Right lobe of liver (tissue), 6 donors: ENCODE results near the gene EDRF1. TPM values are rescaled to one million over a fixed set of nuclear protein-coding genes. Genes with fewer than 3 reads are reported as not detected.

Experiments used
- ATAC-seq, 4 donors: fragments of 200-7000 bp; cut with Tn5 transposase; one replicate each; pipeline ENCODE4 v1.9.1; 2020; ENCODE audit warnings: mild to moderate bottlenecking in 4 of 4, moderate library complexity in 4 of 4
- DNase-seq, 3 donors: peaks; one replicate each; pipeline ENCODE4 v3.0.0-alpha.2; 2020
- H3K27ac ChIP-seq, 3 donors: fragments of 200-600 bp; one replicate each; pipeline ENCODE4 v1.8.0; 2022
- H3K27me3 ChIP-seq, 2 donors: fragments of 200-600 bp; one replicate each; pipeline ENCODE4 v1.8.0; 2022
- H3K36me3 ChIP-seq, 4 donors: fragments of 200-600 bp; sonication (generic) in 1 of 4; one replicate each; pipeline versions ENCODE4 v1.5.1 to v1.8.0; 2017 to 2022; ENCODE audit warnings: control low read depth in 1 of 4
- H3K4me1 ChIP-seq, 4 donors: fragments of 200-600 bp; sonication (generic) in 1 of 4; one replicate each; pipeline versions ENCODE4 v1.5.1 to v1.8.0; 2017 to 2022; ENCODE audit warnings: control low read depth in 1 of 4
- H3K4me3 ChIP-seq, 3 donors: fragments of 200-600 bp; one replicate each; pipeline ENCODE4 v1.8.0; 2022
- H3K9me3 ChIP-seq, 4 donors: fragments of 200-600 bp; sonication (generic) in 1 of 4; one replicate each; pipeline versions ENCODE4 v1.5.1 to v1.8.0; 2017 to 2022; ENCODE audit warnings: control low read depth in 1 of 4
- POLR2A ChIP-seq: fragments of 450-650 bp; IDR thresholded peaks from one replicate; pipeline ENCODE4 v1.6.1; 2017; ENCODE audit warnings: antibody characterized with exemption, mild to moderate bottlenecking
- WGBS: methylation state at CpG from one replicate; pipeline ENCODE4 v1.1.6; 2018; ENCODE audit warnings: low coverage, low lambda C conversion rate; ENCODE audit not compliant: insufficient coverage; ENCODE audit errors: missing lambda C conversion rate; 5-methylcytosine and 5-hydroxymethylcytosine counted together
- intact Hi-C, 2 donors: fragments of 100-400 bp; cut with DNase I; formaldehyde crosslinking; loops; one replicate each; pipeline versions ENCODE4 v1.11.2 to v1.14.1; 2022
- total RNA-seq, 6 experiments: library from RNA; depleted of rRNA in 2 of 6; stranded (reverse); fragments of >200 nt in 2 of 6; fragmentation: NEBNext Ultra II Directional in 3 of 6; extraction: Animal tissue kit (Norgen Biotek cat#: 25700) in 3 of 6; gene quantifications; one replicate each; pipeline versions ENCODE4 v1.1.0 to v1.2.4, GENCODE V29; 2016 to 2023
- TF ChIP-seq, protein P1 (sequence below), 4 donors: fragments of 200-600 bp in 3 of 4; fragments of 450-650 bp in 1 of 4; IDR thresholded peaks; one replicate each; pipeline versions ENCODE4 v1.5.1 to v1.8.0; 2016 to 2022; ENCODE audit warnings: antibody characterized with exemption in 4 of 4, mild to moderate bottlenecking in 2 of 4
- donor health status: DM: no; HTN: yes; CAD: no.
- donor health status: DM: no; HTN: no; CAD: no.
- donor health status: DM: no; HTN: no; CAD: no.
- donor health status: DM: no; HTN: yes; CAD: no.
- donor health status: DM: no; HTN: yes; CAD: no.

Gene EDRF1
- total RNA-seq, 6 experiments from 2014 or later, result 6.5 to 8.5 (median 8.1) TPM

DNA sequence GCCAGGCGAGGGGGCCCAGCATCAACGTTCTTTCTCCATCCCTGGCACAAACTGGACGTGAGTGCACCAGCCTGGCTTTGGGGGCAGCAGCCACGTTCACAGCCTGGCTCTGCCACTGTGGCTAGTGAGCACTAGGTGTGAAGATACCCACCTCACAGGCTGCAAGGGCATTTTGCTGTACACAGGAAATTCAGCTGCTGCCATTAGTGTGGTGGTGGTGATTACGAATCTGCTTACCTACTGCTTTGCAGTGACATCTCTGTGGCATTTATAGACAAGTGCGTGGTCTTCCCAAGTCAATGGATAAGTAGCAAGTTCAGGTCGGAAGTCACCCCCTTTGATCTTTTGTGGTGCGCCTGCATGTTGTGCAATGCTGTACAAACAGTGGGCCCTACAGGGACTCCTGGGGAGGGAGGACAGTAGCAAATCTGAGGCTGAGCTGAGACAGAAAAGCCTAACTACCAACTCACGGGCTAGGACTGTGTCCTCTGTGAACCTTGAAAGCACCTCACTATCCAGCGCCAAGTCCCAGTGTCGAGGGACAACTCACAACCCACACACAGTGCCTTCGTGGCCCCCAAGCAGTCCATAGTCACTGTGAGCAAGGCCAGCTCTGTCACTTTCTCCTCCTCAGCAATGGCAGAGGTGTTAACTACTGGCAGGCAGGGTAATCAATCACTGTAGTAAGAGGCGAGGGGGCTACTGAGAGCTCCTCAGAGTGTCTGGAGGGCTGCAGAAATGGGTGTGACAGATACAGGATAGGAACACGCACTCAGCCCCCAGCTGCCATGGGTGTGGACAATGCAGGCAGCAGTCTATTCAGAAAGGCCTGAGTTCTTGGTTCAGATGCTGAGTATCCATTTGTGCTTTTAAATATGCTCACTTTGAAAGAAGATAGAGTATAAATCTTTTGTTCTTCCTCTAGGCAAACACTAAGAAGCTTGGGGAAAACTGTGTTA is 73.1 kb downstream of the EDRF1 start:
- Histone ChIP-seq H3K27ac (no peak overlapping the region), H3K36me3 (peaks cover 0 to 23% (median 0%) of the 10 kb centered on the region in 4 donors), H3K4me3 (no peak overlapping the region), H3K27me3 (no peaks in the 10 kb centered on the region), H3K4me1 (no peaks in the 10 kb centered on the region), H3K9me3 (no peaks in the 10 kb centered on the region)
- ATAC-seq, result peak in 1 of 4 donors; percentile 26
- intact Hi-C loops, result no loop called here
- no peak for DNase-seq
- TF ChIP-seq POLR2A, result no peak
- TF ChIP-seq, protein P1, sequence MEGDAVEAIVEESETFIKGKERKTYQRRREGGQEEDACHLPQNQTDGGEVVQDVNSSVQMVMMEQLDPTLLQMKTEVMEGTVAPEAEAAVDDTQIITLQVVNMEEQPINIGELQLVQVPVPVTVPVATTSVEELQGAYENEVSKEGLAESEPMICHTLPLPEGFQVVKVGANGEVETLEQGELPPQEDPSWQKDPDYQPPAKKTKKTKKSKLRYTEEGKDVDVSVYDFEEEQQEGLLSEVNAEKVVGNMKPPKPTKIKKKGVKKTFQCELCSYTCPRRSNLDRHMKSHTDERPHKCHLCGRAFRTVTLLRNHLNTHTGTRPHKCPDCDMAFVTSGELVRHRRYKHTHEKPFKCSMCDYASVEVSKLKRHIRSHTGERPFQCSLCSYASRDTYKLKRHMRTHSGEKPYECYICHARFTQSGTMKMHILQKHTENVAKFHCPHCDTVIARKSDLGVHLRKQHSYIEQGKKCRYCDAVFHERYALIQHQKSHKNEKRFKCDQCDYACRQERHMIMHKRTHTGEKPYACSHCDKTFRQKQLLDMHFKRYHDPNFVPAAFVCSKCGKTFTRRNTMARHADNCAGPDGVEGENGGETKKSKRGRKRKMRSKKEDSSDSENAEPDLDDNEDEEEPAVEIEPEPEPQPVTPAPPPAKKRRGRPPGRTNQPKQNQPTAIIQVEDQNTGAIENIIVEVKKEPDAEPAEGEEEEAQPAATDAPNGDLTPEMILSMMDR (IDR thresholded peaks at IDR 0.05), result no peak
- WGBS, result 70% methylated on average over 4 of the region's 14 CpGs

DNA sequence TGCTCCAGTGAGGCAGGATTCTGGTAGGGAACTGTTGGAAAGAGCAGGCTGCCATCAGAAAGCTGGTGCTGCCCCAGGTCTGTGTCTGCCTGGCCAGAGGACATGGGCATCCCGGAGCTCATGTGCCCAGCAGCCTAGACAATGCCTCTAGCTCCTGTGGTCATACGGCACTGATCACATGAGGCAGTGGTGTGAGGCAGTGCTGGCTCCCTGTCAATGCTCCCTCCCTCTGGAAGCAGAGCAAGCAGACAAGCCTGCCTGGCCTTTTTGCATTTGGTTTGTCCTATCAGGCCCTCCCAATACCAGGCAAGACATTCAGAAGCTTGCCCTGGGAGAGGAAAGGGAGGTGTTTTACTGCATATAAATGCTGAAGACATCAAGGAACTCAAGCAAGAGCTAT is 75.6 kb downstream of the EDRF1 start:
- H3K36me3 ChIP-seq, result peaks cover 0 to 23% (median 0%) of the 10 kb centered on the region in 4 donors

DNA sequence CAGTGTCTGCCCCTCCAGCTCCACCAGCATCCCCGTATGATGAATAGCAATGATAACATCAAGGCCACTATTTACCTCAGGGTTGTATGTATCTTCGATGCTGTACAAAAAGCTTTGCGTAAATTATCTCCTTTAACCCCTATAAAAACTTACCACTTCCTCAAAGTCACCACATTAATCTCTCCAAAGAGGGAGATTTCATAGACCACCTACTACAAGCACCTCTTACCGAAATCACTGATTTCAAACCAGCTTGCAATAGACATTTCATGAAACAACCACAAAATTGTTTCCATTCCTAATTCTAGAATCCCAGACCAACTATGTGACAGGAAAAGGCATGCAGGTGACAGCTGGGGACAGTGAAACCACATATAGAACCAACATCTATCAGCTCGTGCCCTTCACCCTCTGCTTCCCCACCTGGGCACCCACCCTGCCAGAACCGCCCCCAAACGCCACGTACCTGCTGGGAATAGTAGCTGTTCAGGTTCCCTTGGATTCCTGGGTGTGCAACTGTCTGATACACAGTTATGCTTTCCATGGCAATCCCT is 76.2 kb downstream of the EDRF1 start:
- no peaks in the 10 kb centered on the region for H3K27me3 ChIP-seq
- H3K4me3 ChIP-seq, result no peak overlapping the region
- peaks cover 0 to 23% (median 0%) of the 10 kb centered on the region in 4 donors for H3K36me3 ChIP-seq
- no peak for ATAC-seq
- no peak for TF ChIP-seq POLR2A
- TF ChIP-seq, protein P1 (IDR thresholded peaks at IDR 0.05), result no peak
- no peaks in the 10 kb centered on the region for H3K4me1 ChIP-seq
- 98% methylated on average over 4 of the region's 8 CpGs for WGBS
- no peak for DNase-seq
- intact Hi-C loops, result no loop called here
- H3K27ac ChIP-seq, result no peak overlapping the region
- H3K9me3 ChIP-seq, result no peaks in the 10 kb centered on the region

More for the DNA sequence above, 75.6 kb downstream of the EDRF1 start:
- Histone ChIP-seq H3K4me1 (no peaks in the 10 kb centered on the region), H3K27ac (no peak overlapping the region), H3K9me3 (no peaks in the 10 kb centered on the region), H3K4me3 (no peak overlapping the region), H3K27me3 (no peaks in the 10 kb centered on the region)
- WGBS, result no CpG with 5 or more reads among the region's 2 CpGs
- TF ChIP-seq POLR2A, result no peak
- TF ChIP-seq, protein P1 (IDR thresholded peaks at IDR 0.05), result no peak
- ATAC-seq, result no peak
- intact Hi-C loops, result no loop called here
- no peak for DNase-seq

DNA sequence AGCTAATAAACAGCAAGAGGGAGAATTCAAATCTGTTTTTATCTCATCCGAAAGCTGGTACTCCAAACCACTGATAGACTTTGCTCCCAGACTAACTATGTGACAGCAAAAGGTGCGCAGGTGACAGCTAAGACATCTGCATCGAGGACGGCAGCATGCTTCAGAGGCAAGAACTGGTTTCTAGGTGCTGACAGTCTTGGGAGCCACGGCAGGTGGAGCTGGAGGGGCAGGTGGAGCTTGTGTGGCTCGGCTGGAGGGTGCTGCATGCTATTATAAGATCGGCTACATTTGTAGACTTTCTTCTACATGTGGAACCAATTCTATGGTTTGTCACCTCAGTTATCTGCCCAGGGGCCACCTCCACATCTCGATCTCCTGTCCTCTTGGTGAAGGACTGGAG is 77.9 kb downstream of the EDRF1 start:
- no peaks in the 10 kb centered on the region for H3K27me3 ChIP-seq
- intact Hi-C loops, result no loop called here
- no peaks in the 10 kb centered on the region for H3K4me1 ChIP-seq
- WGBS, result 91% methylated on average over 8 of the region's 8 CpGs
- ATAC-seq (no peak), DNase-seq (no peak)
- no peaks in the 10 kb centered on the region for H3K9me3 ChIP-seq
- no peak overlapping the region for H3K4me3 ChIP-seq
- H3K27ac ChIP-seq, result no peak overlapping the region
- TF ChIP-seq POLR2A, result no peak
- TF ChIP-seq, protein P1 (IDR thresholded peaks at IDR 0.05), result no peak
- peaks cover 0 to 14% (median 0%) of the 10 kb centered on the region in 4 donors for H3K36me3 ChIP-seq
